NCI-H128 (cell line): ENCODE measurements around the gene ZDHHC4.

Experiments
- DNase-seq: peaks from one replicate; lab custom pipeline; 2025; ENCODE audit not compliant: unreplicated experiment; lab: John Stamatoyannopoulos, UW

The ZDHHC4 gene

DNA sequence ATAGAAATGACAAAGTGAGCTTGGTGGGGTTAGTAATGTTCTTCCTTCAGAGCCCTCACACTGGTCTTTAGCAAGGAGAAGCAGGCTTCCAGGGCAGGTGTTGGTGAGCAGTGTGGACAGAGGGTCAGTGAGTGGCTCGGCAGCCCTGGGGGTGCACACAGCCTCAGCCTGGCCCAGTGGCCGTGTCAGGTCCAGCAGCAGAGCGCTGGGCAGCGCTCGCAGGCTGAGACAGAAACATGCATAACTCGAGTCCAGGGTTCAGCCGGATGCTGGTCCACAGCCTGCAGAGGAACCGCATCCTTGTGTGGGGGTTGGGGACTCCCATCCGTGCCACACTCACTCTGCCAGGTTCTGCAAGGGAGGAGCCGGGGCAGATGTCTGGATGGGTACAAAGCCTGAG is 27.2 kb downstream of the ZDHHC4 start:
- DNase-seq: no peak

DNA sequence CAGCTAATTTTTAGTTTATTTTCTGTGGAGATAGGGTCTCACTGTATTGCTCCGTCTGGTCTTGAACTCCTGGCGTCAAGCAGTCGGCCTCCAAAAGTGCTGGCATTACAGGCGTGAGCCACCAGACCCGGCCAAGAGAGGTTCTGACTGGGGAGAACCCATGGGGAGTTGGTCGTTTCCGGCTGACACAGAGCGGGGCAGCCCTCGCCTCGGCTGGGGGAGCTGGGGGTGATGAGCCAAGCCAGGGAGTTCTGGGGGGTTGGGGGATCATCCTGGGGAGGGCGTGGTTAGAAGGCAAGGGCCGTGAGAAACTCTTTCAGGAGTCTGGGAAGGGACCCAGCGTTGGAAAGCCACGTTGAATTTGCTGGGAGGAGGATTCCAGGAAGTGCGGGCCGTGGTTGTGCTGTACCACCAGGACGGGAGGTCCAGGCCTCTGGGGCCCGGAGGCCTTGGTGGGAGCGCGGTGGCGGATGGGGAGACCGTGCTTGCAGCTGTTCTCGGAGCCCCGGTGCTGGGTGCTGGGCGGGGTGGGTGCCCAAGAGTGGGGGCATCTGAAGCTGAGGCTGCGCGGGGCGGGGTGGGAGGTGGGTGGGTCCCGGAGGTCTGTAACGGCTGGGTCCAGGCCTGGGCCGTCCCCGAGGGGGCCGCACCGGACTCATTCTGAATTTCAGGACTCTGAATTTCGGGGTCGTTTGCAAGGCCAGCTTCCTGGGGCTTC is 29.8 kb downstream of the ZDHHC4 start:
- no peak for DNase-seq

DNA sequence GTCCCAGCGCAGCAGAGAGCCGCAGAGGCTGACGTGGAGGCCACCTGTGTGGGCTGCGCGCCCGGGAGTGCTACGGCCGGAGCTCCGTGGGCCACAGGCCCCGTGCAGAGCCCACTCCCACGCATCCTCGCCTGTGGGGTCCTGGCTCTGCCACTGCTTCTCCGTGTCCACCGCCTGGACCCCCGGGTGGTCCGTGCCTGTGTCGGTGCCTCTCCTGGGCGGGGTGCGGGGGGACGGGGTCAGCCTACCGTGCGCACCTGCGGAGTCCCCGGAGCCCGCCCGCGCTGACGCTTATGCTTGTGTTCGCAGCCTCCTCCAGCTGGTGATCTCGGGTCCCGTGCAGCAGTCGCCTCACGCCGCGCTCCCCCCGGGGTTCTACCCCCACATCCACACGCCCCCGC is 30.4 kb downstream of the ZDHHC4 start:
- no peak for DNase-seq

- no peak for DNase-seq
Observed at GRCh38 chr7:6608081-6608480, 30.8 kb downstream of the ZDHHC4 start.

DNA sequence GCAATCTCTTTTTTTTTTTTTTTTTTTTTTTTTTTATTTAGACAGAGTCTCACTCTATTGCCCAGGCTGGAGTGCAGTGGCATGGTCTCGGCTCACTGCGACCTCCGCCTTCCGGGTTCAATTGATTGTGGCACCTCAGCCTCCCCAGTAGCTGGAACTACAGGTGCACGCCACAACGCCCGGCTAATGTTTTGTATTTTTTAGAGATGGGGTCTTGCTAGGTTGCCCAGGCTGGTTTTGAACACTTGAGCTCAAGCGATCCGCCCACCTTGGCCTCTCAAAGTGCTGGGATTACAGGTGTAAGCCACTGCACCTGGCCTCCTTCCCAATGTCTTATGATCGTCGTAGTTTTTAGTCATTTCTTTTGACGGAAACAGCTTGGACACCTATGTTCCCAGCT is 31.5 kb downstream of the ZDHHC4 start:
- DNase-seq: no peak

DNA sequence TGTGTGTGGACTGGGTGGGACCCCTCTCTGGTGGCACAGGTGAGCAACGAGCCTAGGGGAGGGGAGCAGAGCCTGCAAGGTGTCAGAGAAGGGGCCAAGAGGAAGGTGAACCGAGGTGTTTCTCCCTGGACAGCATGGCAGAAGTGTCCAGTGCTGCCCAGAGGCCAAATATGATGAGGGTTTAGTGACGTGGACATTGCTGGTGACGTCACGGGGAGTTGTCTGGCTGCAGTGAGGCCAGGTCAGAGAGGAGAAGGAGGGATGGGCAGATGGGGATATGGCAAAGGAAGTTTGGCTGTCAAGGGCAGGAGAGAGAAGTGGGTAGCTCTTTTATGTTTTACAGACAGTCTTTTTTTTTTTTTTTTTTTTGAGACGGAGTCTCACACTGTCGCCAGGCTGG is 35.6 kb downstream of the ZDHHC4 start:
- DNase-seq: no peak

GRCh38 chr7:6613706-6614105 is 36.5 kb downstream of the ZDHHC4 start:
- no peak for DNase-seq

DNA sequence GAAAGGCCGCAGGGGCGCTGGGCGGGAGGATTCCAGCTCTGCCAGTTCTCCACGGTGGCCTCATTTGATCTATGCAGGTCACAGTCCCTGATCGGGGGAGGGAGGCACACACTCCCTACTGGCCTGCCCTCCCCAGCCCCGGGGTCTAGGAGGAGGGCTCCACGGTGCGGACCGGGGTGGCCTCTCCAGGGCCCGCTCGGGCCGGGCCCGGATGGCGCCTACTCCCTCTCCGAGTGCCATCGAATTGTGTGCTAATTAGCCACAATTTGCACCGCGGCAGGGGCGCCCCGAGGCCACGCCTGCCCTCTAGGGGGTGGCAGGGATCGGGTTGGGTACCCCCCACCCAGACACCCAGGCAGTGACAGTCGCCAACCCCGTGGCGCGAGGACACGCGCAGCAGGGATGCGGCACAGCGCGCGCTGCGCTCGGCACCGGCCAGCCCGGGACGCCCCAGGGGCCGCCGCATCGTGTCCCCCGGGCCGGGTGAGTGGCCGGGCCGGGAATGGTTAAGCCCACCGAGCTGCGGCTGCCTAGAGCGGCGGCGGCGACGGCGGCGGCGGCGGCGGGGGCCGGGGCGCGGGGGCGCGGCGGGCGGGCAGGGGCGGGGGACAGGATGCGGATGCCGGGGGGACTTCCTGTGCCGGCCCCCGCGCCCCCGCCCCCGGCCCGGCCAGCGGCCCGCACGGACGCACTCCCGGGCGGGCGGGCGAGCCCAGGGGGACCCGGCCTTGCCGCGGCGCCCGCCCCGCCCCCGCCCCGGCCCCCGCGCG is 37.9 kb downstream of the ZDHHC4 start, which contains the start of gene ZNF853:
TSS of gene ZNF853 (plus strand) at position 658 of the 770 bp plus-strand sequence. CDS start 565 bp downstream, outside the sequence.
- DNase-seq: no peak

GRCh38 chr7:6615723-6616555 is 38.7 kb downstream of the ZDHHC4 start:
- no peak for DNase-seq

- DNase-seq: no peak
Observed at GRCh38 chr7:6616854-6617643, 39.8 kb downstream of the ZDHHC4 start.

DNA sequence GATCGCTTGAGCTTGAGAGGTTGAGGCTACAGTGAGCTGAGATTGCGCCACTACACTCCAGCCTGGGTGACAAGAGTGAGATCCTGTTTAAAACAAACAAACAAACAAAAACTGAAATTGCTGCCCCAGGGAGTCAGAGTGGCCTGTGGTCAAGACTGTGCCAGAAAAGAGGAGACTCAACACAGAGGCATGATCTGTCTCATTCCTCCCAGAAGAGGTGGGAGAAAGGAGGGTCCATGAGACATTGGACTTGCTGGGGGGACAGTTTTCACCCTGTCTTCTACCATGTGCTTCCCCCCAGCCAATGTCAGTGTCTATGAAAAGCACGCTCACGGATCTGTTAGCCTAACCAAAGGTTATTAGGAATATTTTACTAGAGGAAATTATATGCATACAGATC is 41.4 kb downstream of the ZDHHC4 start:
- DNase-seq: no peak

- DNase-seq: no peak
Observed at GRCh38 chr7:6619961-6620360, 42.7 kb downstream of the ZDHHC4 start.

- no peak for DNase-seq
Observed at GRCh38 chr7:6621195-6622133, 44.2 kb downstream of the ZDHHC4 start.

DNA sequence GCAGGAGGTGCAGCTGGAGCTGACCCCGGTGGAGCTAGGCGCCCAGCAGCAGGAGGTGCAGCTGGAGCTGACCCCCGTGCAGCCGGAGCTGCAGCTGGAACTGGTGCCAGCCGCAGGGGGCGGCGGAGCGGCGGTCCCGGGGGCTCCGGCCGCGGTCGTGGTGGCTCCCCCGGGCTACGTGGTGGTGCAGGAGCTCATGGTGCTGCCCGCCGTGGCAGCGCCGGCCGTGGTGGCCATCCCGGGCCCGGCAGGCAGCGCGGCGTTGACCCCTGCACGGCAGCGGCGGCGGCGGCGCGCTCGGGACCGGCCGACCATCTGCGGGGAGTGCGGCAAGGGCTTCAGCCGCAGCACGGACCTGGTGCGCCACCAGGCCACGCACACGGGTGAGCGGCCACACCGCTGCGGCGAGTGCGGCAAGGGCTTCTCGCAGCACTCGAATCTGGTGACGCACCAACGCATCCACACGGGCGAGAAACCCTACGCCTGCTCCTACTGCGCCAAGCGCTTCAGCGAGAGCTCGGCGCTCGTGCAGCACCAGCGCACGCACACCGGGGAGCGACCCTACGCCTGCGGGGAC is 45.0 kb downstream of the ZDHHC4 start:
- no peak for DNase-seq

DNA sequence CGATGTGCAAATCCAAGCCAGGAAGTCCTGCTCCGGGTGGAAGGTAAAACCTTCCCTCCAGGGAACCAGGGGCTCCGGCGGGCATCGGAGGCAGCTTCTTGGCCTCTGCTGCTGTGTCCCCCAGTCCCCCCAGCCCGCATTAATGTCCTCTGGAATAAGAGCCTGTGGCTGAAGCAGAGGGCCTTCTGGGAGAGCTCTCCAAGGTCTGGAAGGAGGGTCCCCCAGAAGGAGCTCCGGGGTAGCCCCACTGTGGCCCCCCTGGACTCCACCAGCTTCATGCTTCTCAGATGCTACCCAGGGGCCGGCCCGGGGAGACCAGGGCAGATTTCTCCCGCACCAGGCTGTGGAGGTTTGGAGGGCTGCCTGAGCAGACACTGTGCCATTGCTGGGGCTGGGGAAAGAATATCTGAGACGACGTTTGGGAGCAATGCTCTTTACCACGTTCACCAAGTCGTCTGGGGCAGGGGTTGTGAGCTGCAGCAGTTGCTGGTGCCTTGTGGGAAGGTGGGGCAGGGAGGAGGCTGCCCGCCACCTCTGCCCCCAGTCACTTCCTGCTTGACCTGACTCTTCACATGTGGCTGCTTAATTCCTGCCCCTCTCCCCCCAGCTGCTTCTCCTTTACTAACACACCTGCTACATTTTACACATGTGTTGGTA is 46.5 kb downstream of the ZDHHC4 start:
- DNase-seq: no peak

GRCh38 chr7:6624246-6624611 is 47.0 kb downstream of the ZDHHC4 start:
- DNase-seq: no peak

GRCh38 chr7:6628045-6628444 is 50.8 kb downstream of the ZDHHC4 start:
- no peak for DNase-seq

DNA sequence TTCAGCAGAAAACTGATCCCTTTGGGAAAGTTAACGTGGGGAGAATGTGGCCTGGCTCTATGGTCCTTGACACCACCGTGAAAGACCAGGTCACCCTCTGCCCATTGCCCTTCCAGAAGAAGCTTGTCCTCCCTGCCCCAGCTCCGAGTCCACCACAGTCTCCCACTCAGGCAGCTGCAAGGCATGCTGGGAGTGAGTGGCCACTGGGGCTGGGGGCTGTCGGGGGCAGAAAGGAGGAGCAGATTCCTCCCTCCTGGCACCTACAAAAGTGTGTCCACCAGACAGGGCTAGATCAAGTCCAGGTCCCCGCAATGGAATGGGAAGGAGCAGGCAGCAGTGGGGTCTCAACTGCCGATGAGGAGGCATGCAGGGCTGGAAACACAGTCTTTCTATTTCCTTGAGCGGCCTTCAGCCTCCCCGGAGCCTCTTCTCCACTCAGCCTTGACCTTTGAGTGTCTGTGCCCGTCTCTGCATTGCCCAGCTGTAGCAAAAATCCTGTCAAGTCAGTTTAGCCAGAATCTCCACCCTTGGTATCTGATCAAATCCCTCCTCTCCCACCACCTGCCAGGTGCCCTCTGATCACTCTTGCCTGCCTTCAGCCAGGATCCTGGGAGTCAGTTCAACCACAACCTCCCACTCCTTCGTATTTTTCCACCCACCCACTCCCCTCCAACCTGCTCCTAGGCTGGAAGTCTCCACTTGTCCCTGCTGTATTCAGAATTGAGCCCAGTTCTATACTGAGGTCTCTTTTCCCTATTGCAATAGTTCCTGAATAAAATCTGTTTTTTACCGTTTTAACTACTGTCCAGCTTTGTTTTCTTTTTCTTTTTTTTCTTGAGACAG is 53.0 kb downstream of the ZDHHC4 start:
- DNase-seq: no peak
